Measurements from ENCODE around the gene PDE4C. TPM values are rescaled to one million over a fixed set of nuclear protein-coding genes. Genes with fewer than 3 reads are reported as not detected.

The PDE4C gene
- total and polyA plus RNA-seq, 9 of the 15 experiments (the other 6 are each of a cell fraction or from before 2014, with no cell fraction given): 0.04 to 0.91 (median 0.20) TPM; not detected in 1

GRCh38 chr19:18274781-18275356 is 48.6 kb upstream of the PDE4C start (continued):
- TF ChIP-seq RBM34 (IDR thresholded peaks at IDR 0.05; ENCODE audit: borderline replicate concordance, insufficient read depth, low read length) (no peak), SETDB1 (IDR thresholded peaks at IDR 0.05; ENCODE audit: low read length) (no peak), MAX (CRISPR knock-in tag; IDR thresholded peaks at IDR 0.05) (peak; percentile 38; the same call in 1 of the 2 replicates), ZKSCAN3 (CRISPR knock-in tag; IDR thresholded peaks at IDR 0.05) (no peak), IFI16 (CRISPR knock-in tag; IDR thresholded peaks at IDR 0.05) (no peak), ILK (tag; IDR thresholded peaks at IDR 0.05; ENCODE audit: borderline replicate concordance, low read depth) (no peak), FOS (IDR thresholded peaks at IDR 0.05; ENCODE audit: extremely low read depth, insufficient read length) (peak; percentile 71), ZFPM2 (CRISPR knock-in tag; IDR thresholded peaks at IDR 0.05) (no peak), KDM4B (IDR thresholded peaks at IDR 0.05; ENCODE audit: borderline replicate concordance in 2 of 2, low read depth in 1 of 2) (no peak), ZC3H8 (IDR thresholded peaks at IDR 0.05) (no peak), NR2C2 (CRISPR knock-in tag; IDR thresholded peaks at IDR 0.05) (0 out of 2 replicates have a peak, but pooled peaks have one; percentile 32), NR2C2 (tag; IDR thresholded peaks at IDR 0.05) (no peak; the same call in 1 of the 2 replicates), TSC22D4 (tag; IDR thresholded peaks at IDR 0.05) (no peak), JUND (IDR thresholded peaks at IDR 0.05; ENCODE audit: borderline replicate concordance, low read depth, low read length) (peak; percentile 99), JUND (tag; IDR thresholded peaks at IDR 0.05; ENCODE audit: borderline replicate concordance, low read depth, low read length) (no peak), ESRRA (IDR thresholded peaks at IDR 0.05; ENCODE audit: borderline replicate concordance, low read depth) (peak; percentile 57), SRSF3 (IDR thresholded peaks at IDR 0.05; ENCODE audit: insufficient read depth, low read length) (no peak)
- TF ChIP-seq, protein P1, sequence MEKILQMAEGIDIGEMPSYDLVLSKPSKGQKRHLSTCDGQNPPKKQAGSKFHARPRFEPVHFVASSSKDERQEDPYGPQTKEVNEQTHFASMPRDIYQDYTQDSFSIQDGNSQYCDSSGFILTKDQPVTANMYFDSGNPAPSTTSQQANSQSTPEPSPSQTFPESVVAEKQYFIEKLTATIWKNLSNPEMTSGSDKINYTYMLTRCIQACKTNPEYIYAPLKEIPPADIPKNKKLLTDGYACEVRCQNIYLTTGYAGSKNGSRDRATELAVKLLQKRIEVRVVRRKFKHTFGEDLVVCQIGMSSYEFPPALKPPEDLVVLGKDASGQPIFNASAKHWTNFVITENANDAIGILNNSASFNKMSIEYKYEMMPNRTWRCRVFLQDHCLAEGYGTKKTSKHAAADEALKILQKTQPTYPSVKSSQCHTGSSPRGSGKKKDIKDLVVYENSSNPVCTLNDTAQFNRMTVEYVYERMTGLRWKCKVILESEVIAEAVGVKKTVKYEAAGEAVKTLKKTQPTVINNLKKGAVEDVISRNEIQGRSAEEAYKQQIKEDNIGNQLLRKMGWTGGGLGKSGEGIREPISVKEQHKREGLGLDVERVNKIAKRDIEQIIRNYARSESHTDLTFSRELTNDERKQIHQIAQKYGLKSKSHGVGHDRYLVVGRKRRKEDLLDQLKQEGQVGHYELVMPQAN (IDR thresholded peaks at IDR 0.05; ENCODE audit: borderline replicate concordance): no peak
- TF ChIP-seq, protein P2, sequence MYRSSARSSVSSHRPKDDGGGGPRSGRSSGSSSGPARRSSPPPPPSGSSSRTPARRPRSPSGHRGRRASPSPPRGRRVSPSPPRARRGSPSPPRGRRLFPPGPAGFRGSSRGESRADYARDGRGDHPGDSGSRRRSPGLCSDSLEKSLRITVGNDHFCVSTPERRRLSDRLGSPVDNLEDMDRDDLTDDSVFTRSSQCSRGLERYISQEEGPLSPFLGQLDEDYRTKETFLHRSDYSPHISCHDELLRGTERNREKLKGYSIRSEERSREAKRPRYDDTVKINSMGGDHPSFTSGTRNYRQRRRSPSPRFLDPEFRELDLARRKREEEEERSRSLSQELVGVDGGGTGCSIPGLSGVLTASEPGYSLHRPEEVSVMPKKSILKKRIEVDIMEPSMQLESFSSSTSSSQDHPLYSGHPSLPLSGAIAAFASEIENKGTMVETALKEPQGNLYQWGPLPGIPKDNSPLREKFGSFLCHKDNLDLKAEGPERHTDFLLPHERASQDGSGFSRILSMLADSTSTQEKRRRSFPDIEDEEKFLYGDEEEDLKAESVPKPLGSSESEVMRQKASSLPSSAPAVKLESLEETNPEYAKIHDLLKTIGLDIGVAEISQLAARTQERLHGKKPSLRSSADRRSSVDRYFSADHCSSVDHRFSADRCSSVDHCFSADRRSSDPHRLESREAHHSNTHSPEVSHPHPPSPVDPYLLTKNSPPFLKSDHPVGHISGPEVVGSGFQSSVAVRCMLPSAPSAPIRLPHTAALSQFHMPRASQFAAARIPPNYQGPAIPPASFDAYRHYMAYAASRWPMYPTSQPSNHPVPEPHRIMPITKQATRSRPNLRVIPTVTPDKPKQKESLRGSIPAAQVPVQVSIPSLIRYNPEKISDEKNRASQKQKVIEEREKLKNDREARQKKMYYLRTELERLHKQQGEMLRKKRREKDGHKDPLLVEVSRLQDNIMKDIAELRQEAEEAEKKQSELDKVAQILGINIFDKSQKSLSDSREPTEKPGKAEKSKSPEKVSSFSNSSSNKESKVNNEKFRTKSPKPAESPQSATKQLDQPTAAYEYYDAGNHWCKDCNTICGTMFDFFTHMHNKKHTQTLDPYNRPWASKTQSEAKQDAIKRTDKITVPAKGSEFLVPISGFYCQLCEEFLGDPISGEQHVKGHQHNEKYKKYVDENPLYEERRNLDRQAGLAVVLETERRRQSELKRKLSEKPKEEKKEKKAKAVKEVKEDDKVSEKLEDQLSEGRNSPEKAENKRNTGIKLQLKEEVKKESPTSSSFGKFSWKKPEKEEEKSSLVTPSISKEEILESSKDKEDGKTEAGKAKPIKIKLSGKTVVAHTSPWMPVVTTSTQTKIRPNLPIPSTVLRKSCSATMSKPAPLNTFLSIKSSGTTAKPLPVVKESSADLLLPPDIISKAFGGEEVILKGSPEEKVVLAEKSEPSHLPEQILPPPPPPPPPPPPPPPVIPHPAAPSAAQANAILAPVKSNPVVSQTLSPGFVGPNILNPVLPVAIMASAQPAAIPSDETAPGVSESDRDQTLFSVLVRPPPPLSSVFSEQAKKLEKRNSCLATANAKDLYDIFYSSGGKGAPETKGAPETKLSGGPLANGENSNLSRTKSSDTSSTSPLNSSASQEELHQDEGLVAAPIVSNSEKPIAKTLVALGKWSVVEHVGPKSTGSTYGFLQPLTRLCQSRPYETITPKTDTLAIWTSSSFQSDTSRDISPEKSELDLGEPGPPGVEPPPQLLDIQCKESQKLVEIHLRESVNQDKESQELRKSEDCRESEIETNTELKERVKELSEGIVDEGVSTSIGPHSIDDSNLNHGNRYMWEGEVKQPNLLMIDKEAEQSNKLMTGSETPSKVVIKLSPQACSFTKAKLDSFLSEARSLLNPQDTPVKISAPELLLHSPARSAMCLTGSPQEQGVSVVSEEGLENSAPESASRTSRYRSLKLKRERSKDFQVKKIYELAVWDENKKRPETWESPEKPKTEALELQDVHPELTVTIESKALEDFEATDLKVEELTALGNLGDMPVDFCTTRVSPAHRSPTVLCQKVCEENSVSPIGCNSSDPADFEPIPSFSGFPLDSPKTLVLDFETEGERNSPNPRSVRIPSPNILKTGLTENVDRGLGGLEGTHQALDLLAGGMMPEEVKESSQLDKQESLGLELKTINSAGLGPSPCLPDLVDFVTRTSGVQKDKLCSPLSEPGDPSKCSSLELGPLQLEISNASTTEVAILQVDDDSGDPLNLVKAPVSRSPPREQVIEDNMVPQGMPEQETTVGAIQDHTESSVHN (IDR thresholded peaks at IDR 0.05; ENCODE audit: borderline replicate concordance in 1 of 2, low read depth in 1 of 2): no peak
